Ectodermal cell (in vitro differentiated cells): Measurements from ENCODE around the gene UBAC2.
"Not testable (repeated sequence)": the region's sequence is repeated elsewhere in the genome, so short reads cannot be mapped to it uniquely, and the experiment has no call there.

Experiments
- H3K27ac ChIP-seq: 2 replicates; pipeline ENCODE4 v1.7.0; 2013; ENCODE audit warnings: mild to moderate bottlenecking, low read depth, low read length; ENCODE audit not compliant: insufficient read depth, poor library complexity, severe bottlenecking
- H3K27me3 ChIP-seq: 2 replicates; pipeline ENCODE4 v1.7.0; 2013; ENCODE audit warnings: mild to moderate bottlenecking, low read length; ENCODE audit not compliant: insufficient read depth, control insufficient read depth, poor library complexity, severe bottlenecking
- H3K36me3 ChIP-seq: one replicate; pipeline ENCODE4 v1.7.0; 2013; ENCODE audit warnings: low read length; ENCODE audit not compliant: control insufficient read depth, insufficient read depth
- H3K4me1 ChIP-seq: one replicate; pipeline ENCODE4 v1.7.0; 2013; ENCODE audit warnings: low read length; ENCODE audit not compliant: control insufficient read depth, insufficient read depth
- H3K4me3 ChIP-seq: 2 replicates; pipeline ENCODE4 v1.7.0; 2013; ENCODE audit warnings: low read depth, low read length, control low read depth; ENCODE audit not compliant: insufficient read depth
- H3K9me3 ChIP-seq: 2 replicates; pipeline ENCODE4 v1.7.0; 2013; ENCODE audit warnings: mild to moderate bottlenecking, low read length, moderate library complexity; ENCODE audit not compliant: control insufficient read depth
- WGBS, 2 experiments: methylation state at CpG; one replicate each; pipeline ENCODE4 v1.1.7; 2013; ENCODE audit warnings: missing lambda C conversion rate in 2 of 2; 5-methylcytosine and 5-hydroxymethylcytosine counted together

UBAC2 gene

DNA sequence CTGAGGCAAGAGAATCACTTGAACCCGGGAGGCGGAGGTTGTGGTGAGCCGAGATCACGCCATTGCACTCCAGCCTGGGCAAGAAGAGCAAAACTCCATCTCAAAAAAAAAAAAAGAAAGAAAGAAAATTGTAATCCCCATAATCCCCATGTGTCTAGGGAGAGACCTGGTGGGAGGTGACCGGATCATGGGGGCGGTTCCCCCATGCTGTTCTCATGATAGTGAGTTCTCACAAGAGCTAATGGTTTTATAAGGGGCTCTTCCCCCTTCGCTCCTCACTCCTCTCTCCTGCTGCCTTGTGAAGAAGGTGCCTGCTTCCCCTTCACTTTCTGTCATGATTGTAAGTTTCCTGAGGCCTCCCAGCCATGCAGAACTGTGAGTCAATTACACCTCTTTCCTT lies 192.7 kb downstream of the UBAC2 start:
- H3K27ac ChIP-seq, H3K4me3 ChIP-seq, H3K36me3 ChIP-seq, H3K27me3 ChIP-seq, H3K9me3 ChIP-seq, H3K4me1 ChIP-seq: not testable (repeated sequence)
- 95% methylated on average over 4 to 7 of the region's 7 CpGs for WGBS, 2 experiments

DNA sequence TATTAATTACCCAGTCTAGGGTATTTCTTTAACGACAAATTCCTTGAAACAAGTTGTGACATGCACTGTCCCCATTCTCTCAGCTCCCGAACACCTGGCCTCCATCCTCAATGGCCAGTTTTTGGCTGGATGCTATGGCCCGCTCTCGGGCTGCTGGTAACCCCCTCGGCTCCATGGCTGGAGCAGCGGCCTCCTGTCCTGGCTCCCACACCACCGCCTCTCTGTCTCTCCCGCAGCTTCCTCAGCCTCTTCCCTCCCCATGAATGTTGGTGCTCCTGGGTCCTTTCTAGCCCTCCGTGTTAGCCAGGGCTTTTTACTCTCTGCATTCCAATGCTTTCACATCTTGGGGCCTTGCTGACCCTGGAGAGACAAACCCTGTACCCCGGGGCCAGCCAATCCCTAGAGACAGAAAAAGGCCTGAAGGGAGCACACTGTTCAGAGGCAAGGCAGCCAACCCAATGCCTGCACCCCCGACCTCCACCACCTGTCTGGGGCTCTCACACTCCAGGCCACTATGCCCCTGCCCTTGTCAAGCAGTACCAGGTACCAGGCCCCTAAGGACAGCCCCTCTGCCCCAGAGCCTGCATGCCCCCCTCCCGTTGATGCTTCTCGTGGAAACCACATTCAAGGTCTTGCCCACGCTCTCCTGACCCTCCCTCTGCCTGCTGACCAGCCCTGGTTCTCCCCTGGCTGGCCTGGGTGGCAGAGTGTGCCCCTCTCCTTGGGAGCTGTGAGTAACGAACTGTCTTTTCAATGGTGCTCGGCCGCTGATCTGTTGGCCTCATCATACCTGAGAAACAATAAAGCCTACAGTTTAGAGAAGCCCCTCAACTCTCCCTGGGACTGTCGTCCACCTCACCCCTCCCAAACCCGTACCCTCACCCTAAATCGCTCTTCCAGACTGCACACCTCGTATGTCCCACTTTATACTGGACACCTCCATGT lies 193.4 kb downstream of the UBAC2 start:
- WGBS, 2 experiments, result 92% methylated on average over 21 of the region's 21 CpGs
- Histone ChIP-seq H3K9me3 (no peaks in the 10 kb centered on the region), H3K4me3 (no peak overlapping the region), H3K36me3 (no peaks in the 10 kb centered on the region), H3K27ac (no peak overlapping the region), H3K27me3 (no peaks in the 10 kb centered on the region), H3K4me1 (no peaks in the 10 kb centered on the region)

DNA sequence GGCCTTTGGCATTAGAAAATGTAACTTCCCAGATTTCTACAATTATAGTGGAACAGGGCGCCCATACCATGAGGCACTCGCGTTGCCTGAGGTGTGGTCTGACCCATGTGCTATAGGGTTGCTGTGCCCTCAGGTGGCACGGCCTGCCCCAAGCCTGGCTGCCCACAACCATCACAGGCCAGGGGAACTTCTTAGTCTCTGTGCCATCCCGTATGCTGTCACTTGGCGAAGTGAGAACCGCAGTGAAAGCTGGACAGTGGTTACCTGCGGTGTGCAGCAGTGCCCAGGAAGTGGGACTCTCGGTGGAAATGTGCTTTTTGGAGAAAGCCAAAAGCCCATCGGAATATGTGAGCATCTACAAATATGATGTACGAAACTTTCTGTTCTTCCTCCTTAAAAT lies 194.8 kb downstream of the UBAC2 start:
- Histone ChIP-seq H3K27me3 (no peaks in the 10 kb centered on the region), H3K9me3 (no peaks in the 10 kb centered on the region), H3K36me3 (no peaks in the 10 kb centered on the region), H3K4me3 (no peak overlapping the region), H3K4me1 (no peaks in the 10 kb centered on the region), H3K27ac (no peak overlapping the region)
- WGBS, 2 experiments, result 95 to 96% methylated on average over 11 of the region's 11 CpGs

DNA sequence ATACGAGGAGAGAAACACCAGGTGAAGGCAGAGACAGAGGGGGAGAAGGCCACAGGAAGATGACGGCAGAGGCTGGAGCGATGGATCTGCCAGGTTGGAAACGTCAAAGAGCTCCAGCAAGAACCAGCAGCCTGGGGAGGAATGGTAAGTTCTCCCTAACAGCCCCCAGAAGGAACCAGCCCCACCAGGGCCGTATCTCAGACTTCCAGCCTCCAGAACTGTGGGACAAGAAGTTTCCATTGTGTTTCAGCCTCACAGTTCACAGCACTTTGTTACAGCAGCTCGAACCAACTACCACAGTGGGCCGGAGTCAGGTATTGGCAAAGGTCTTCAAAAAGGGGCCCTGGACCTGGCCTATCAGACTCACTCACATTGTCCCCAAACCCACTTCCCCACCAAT lies 195.8 kb downstream of the UBAC2 start:
- Histone ChIP-seq H3K9me3 (no peaks in the 10 kb centered on the region), H3K27ac (no peak overlapping the region), H3K4me1 (no peaks in the 10 kb centered on the region), H3K27me3 (no peaks in the 10 kb centered on the region), H3K4me3 (no peak overlapping the region), H3K36me3 (no peaks in the 10 kb centered on the region)
- WGBS, 2 experiments, result 94% methylated on average over 7 of the region's 7 CpGs

DNA sequence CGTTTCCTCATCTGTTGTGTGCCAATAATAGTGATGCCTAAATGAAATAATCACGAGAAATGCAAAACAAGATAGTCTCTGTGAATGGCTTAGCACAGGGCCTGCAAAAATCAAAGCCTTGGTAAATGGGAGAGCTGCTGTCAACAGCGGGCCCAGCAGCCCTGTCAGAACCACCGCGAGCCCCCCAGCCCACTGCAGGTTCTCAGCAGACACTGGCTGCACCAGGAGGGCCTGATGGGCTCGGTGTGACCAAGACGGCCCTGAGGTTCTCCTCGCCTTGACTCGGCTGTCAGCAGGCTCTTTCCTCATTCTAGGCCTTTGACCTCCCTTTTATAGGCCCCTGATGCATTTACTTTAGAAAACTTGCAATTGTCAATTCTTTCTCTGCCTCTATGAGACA lies 197.4 kb downstream of the UBAC2 start:
- Histone ChIP-seq H3K27ac (no peak overlapping the region), H3K4me3 (no peak overlapping the region), H3K36me3 (no peaks in the 10 kb centered on the region), H3K27me3 (no peaks in the 10 kb centered on the region), H3K4me1 (no peaks in the 10 kb centered on the region), H3K9me3 (no peaks in the 10 kb centered on the region)
- 91 to 93% methylated on average over 9 of the region's 9 CpGs for WGBS, 2 experiments

DNA sequence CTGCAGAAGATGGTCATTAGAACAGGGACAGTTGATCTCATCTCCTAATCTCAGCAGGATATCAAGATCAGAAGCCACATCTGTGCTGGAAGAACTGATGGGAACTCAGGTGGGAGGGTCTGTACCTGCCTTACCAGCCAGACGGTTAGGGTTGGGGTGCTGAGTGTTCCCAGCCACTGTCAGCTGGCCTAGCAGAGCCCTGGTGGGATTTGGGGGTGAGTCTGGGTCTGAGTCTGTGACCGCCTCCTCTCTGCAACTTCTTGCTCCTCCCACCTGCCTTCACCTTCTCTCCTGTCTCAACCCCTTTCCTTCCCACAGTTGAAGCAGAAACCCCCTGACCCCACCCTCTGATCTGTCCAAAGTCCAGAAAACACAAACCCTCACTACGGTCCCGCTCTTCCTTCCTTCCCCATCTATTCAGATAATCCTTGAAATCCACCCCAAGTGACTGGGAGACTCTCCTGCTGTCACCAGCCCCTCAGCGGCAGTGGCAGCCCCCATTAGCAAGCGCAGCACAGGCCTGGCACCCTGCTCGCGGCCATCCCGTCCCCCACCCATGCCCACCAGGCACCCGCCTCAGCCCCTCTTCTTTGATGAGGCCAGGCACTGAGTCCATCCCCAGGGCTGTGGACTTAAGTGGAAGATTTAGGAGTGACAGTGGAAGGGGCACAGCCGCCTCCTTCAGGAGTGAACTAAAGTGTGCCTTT lies 198.4 kb downstream of the UBAC2 start:
- H3K27ac ChIP-seq, result no peak overlapping the region
- H3K9me3 ChIP-seq, result no peaks in the 10 kb centered on the region
- H3K36me3 ChIP-seq, result no peaks in the 10 kb centered on the region
- 93 to 95% methylated on average over 11 of the region's 11 CpGs for WGBS, 2 experiments
- H3K4me3 ChIP-seq, result no peak overlapping the region
- no peaks in the 10 kb centered on the region for H3K4me1 ChIP-seq
- no peaks in the 10 kb centered on the region for H3K27me3 ChIP-seq

DNA sequence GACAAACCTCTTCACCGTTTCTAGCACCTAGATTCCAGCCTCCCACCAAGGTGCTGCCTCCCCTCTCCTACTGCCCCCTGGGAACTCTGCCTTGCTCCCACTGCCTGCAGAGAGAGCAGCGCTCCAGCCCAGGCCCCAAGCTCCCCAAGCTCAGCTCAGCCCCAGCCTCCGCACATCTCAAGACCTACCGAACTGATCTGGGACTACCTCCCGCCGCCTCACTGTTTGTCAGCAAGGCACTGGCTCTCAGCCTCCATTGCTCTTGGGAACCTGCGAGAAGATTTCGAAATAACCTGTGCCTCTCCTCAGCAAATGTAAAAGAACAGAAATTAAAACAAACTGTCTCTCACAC lies 198.9 kb downstream of the UBAC2 start:
- no peaks in the 10 kb centered on the region for H3K9me3 ChIP-seq

DNA sequence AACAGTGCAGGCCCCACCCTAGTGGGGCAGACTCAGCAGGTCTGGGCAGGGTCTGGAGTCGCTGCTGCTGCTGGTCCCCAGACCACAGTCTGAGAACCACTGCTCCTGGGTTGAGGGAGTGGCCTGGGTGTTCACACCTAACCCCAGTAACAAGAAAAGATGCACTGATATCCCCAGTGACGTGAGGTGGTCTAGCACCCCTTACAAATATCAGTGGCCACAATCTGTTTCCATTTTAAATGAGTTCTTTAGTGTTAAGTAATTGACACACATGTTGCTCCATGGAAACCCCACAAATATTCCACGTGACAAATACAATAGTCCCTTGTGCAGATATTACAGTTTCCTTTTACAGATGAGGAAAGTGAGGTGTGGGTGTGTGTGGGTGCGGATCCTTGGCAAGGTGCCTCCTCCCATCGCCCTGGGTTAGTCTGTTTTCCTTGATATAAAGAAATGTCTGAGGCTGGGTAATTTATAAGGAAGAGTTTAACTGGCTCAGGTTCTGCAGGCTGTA lies 202.9 kb downstream of the UBAC2 start:
- Histone ChIP-seq H3K27me3 (no peaks in the 10 kb centered on the region), H3K9me3 (no peaks in the 10 kb centered on the region), H3K4me3 (no peak overlapping the region), H3K27ac (no peak overlapping the region), H3K4me1 (no peaks in the 10 kb centered on the region), H3K36me3 (no peaks in the 10 kb centered on the region)
- WGBS, 2 experiments, result 95 to 99% methylated on average over 4 to 5 of the region's 5 CpGs

More for the DNA sequence above, 198.9 kb downstream of the UBAC2 start:
- Histone ChIP-seq H3K27ac (no peak overlapping the region), H3K4me1 (no peaks in the 10 kb centered on the region), H3K27me3 (no peaks in the 10 kb centered on the region), H3K36me3 (no peaks in the 10 kb centered on the region), H3K4me3 (no peak overlapping the region)
- WGBS, 2 experiments, result 88 to 94% methylated on average over 8 of the region's 8 CpGs

DNA sequence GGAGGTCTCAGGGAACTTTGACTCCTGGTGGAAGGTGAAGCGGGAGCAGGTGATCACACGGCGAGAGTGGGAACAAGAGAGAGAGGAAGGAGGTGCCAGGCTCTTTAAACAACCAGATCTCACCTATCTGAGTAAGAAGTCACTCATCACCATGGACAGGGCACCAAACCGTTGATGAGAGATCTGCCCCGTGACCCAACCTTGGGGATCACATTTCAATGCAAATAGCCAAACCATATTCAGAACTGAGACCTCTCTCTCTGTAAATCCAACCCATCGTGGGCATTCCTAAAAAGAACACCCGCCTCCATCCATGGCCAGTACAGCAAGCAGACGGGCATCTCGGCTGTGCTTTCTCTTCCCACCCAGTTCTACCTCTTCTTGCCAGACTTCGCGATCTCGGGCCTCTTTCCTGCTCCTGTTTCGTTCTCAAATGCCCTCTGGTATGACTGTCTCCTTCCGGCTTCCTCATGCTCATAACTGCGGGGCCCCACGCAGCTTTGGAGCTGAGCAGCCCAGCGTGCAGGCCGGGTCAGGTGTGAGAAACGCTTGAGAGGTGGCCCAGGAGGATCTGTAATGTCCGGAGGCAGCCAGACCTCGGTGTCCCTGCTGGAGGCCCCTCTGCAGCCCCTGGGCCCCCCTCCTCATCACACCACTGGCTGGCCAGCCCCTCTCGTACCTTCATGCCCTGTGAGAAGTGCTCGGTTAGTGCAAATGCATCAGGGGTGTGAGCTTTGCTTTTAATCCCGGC lies 203.5 kb downstream of the UBAC2 start:
- WGBS, 2 experiments, result 81% methylated on average over 24 of the region's 24 CpGs
- H3K36me3 ChIP-seq, result no peaks in the 10 kb centered on the region
- H3K9me3 ChIP-seq, result no peaks in the 10 kb centered on the region
- H3K4me1 ChIP-seq, result no peaks in the 10 kb centered on the region
- no peaks in the 10 kb centered on the region for H3K27me3 ChIP-seq
- H3K27ac ChIP-seq, result no peak overlapping the region
- H3K4me3 ChIP-seq, result no peak overlapping the region

DNA sequence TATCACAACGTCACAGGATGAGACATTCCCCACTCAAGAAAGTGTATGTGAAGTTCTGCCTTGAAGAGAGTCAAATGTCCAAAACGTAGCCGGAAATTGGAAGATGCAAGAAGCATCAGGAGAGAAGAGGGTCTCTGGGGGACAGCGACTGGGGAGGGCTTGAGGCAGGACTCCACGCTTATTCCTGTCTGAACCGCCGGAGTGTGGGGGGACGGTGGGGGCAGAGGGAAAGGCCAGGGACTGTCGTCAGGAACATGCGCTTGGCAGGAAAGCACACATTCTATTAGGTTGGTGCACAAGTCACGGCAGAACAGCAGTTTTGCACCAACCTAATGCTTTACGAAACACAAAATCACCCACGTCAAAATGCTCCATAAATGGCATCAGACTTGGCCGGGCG lies 205.3 kb downstream of the UBAC2 start:
- no peak overlapping the region for H3K4me3 ChIP-seq
- H3K36me3 ChIP-seq, result no peaks in the 10 kb centered on the region
- H3K27me3 ChIP-seq, result no peaks in the 10 kb centered on the region
- H3K27ac ChIP-seq, result no peak overlapping the region
- no peaks in the 10 kb centered on the region for H3K4me1 ChIP-seq
- H3K9me3 ChIP-seq, result no peaks in the 10 kb centered on the region
- WGBS, 2 experiments, result 90 to 91% methylated on average over 15 of the region's 15 CpGs
